Peyer's patch (tissue), 4 donors: ENCODE results near the gene SHC2. TPM values are rescaled to one million over a fixed set of nuclear protein-coding genes. Genes with fewer than 3 reads are reported as not detected.
"Not testable (repeated sequence)": the region's sequence is repeated elsewhere in the genome, so short reads cannot be mapped to it uniquely, and the experiment has no call there.

Experiments
- DNase-seq, 3 donors: peaks; one replicate each; pipeline ENCODE4 v3.0.0-alpha.2; 2017 to 2019
- H3K27ac ChIP-seq, 4 donors: fragments of 200-600 bp; sonication (generic); one replicate each; pipeline ENCODE4 v1.5.1; 2016 to 2019
- H3K27me3 ChIP-seq, 2 donors: fragments of 200-600 bp; sonication (generic); one replicate each; pipeline ENCODE4 v1.5.1; 2019
- H3K36me3 ChIP-seq, 3 donors: fragments of 200-600 bp; sonication (generic); one replicate each; pipeline ENCODE4 v1.5.1; 2016 to 2019
- H3K4me1 ChIP-seq, 4 donors: fragments of 200-600 bp; sonication (generic); one replicate each; pipeline ENCODE4 v1.5.1; 2016 to 2019
- H3K4me3 ChIP-seq, 4 donors: fragments of 200-600 bp; sonication (generic); 1 replicate in 3 of 4; 2 replicates in 1 of 4; pipeline ENCODE4 v1.5.1; 2016 to 2019; ENCODE audit warnings: mild to moderate bottlenecking in 1 of 4
- H3K9me3 ChIP-seq, 4 donors: fragments of 200-600 bp; sonication (generic); one replicate each; pipeline ENCODE4 v1.5.1; 2016 to 2019; ENCODE audit warnings: mild to moderate bottlenecking in 1 of 4
- POLR2A ChIP-seq, 2 donors: fragments of 450-650 bp; IDR thresholded peaks; one replicate each; pipeline ENCODE4 v1.5.1; 2017; ENCODE audit warnings: antibody characterized with exemption in 2 of 2, mild to moderate bottlenecking in 2 of 2, moderate library complexity in 2 of 2
- total RNA-seq, 4 donors: library from RNA; depleted of rRNA; stranded (reverse); fragments of >200 nt; gene quantifications; one replicate each; pipeline ENCODE4 v1.1.0, GENCODE V29; 2016
- TF ChIP-seq, protein P1 (sequence below), 6 experiments: fragments of 450-650 bp in 4 of 6; fragments of 200-600 bp in 2 of 6; sonication (generic) in 1 of 6; IDR thresholded peaks; one replicate each; pipeline ENCODE4 v1.5.1; 2017 to 2019; ENCODE audit warnings: antibody characterized with exemption in 6 of 6, mild to moderate bottlenecking in 3 of 6, moderate library complexity in 1 of 6

SHC2 gene
- total RNA-seq, 4 donors from 2014 or later, result 9.5 to 33.0 (median 18.3) TPM

DNA sequence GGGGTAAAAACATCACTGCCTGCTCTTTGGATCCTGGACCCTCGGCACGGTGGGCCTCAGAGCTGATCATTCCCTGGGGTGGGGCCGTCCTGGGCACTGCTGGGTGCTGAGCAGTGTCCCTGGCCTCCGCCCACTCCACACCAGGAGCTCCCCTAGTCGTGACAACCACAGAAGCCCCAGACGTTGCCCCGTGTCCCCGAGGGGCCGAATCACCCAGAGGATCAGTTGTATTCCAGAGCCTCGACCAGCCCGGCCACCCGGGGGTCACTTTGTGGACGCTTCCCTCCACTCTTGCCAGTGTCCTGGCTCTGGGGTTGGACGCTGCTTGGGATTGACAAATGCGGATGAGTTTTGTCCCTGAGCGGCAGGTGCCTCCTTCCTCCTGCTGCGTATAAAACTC lies 62.1 kb downstream of the SHC2 start:
- Histone ChIP-seq H3K4me1 (no peaks in the 10 kb centered on the region), H3K27me3 (peaks cover 0 to 6% of the 10 kb centered on the region in 2 donors), H3K27ac (no peak overlapping the region), H3K4me3 (no peak overlapping the region), H3K36me3 (no peaks in the 10 kb centered on the region), H3K9me3 (no peaks in the 10 kb centered on the region)
- TF ChIP-seq, protein P1, sequence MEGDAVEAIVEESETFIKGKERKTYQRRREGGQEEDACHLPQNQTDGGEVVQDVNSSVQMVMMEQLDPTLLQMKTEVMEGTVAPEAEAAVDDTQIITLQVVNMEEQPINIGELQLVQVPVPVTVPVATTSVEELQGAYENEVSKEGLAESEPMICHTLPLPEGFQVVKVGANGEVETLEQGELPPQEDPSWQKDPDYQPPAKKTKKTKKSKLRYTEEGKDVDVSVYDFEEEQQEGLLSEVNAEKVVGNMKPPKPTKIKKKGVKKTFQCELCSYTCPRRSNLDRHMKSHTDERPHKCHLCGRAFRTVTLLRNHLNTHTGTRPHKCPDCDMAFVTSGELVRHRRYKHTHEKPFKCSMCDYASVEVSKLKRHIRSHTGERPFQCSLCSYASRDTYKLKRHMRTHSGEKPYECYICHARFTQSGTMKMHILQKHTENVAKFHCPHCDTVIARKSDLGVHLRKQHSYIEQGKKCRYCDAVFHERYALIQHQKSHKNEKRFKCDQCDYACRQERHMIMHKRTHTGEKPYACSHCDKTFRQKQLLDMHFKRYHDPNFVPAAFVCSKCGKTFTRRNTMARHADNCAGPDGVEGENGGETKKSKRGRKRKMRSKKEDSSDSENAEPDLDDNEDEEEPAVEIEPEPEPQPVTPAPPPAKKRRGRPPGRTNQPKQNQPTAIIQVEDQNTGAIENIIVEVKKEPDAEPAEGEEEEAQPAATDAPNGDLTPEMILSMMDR (IDR thresholded peaks at IDR 0.05), result no peak
- no peak for TF ChIP-seq POLR2A (IDR thresholded peaks at IDR 0.05)
- peak in 1 of 3 donors; percentile 22 for DNase-seq

DNA sequence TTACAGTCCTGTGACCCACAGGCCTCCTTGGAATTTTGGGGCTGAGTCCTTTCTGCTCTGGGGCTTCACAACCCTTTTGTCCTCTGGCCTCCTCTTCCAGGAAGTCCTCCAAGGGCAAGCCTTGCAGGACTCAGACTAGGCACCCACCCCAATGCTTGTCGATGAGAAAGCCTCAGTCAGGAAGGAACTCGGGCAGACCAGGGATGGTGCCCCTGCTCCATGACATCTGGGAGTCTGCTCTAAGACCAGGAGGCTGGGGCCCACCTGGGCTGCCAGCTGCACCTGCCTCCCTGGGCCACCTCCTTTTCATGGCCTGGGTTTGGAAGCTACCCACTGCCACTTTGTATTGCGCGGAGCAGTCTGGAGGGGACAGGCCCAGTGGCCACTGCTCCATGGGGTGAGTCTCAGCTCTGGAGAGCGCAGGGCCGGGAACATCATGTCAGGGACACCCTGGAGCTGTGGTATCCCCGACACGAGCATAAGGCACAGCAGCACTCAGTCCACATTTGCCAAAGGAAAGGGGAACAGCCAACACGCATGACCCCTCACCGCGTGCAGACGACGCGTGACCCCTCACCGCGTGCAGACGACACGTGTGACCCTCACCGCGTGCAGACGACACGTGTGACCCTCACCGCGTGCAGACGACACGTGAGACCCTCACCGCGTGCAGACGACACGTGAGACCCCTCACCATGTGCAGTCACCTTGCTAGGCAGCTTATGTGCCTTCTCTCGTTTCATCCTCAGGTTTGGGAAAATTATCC lies 62.7 kb downstream of the SHC2 start:
- Histone ChIP-seq H3K36me3 (no peaks in the 10 kb centered on the region), H3K9me3 (no peaks in the 10 kb centered on the region), H3K4me1 (no peaks in the 10 kb centered on the region), H3K4me3 (no peak overlapping the region), H3K27ac (no peak overlapping the region), H3K27me3 (peaks cover 0 to 2% of the 10 kb centered on the region in 2 donors)
- TF ChIP-seq, protein P1 (IDR thresholded peaks at IDR 0.05), result no peak
- TF ChIP-seq POLR2A (IDR thresholded peaks at IDR 0.05), result no peak
- peak in 1 of 3 donors; percentile 29 for DNase-seq

DNA sequence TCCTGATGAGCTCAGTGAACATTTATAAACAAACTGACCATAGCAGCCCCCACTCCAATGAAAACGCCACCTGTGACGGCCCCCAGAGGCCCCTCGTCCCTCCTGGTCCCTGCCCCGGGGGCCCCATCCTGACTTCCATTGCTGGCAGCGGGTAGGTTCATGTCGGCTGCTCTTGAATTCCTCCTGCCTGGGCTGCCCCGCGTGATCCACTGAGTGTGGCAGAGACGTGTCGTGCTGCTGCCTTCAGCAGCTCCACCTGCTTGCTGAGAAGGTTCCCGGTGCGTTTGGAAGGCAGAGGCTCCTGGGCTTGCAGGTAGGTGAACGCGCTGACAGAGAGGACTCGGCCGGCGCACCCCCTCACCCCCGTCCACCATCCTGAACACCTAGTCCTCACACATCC lies 63.5 kb downstream of the SHC2 start:
- peak in 1 of 3 donors; percentile 26 for DNase-seq
- Histone ChIP-seq H3K27me3 (no peaks in the 10 kb centered on the region), H3K27ac (no peak overlapping the region), H3K9me3 (no peaks in the 10 kb centered on the region), H3K4me3 (no peak overlapping the region), H3K36me3 (no peaks in the 10 kb centered on the region), H3K4me1 (no peaks in the 10 kb centered on the region)
- TF ChIP-seq, protein P1 (IDR thresholded peaks at IDR 0.05), result no peak
- no peak for TF ChIP-seq POLR2A (IDR thresholded peaks at IDR 0.05)

DNA sequence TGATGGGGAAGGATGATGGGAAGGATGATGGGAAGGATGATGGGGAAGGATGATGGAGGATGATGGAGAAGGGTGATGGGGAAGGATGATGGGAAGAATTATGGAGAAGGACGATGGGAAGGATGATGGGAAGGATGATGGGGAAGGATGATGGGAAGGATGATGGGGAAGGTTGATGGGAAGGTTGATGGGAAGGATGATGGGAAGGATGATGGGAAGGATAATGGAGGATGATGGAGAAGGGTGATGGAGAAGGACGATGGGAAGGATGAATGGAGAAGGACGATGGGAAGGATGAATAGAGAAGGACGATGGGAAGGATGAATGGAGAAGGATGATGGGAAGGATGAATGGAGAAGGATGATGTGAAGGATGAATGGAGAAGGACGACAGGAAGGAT lies 65.4 kb downstream of the SHC2 start:
- TF ChIP-seq, protein P1 (IDR thresholded peaks at IDR 0.05), result no peak
- no peak for TF ChIP-seq POLR2A (IDR thresholded peaks at IDR 0.05)

DNA sequence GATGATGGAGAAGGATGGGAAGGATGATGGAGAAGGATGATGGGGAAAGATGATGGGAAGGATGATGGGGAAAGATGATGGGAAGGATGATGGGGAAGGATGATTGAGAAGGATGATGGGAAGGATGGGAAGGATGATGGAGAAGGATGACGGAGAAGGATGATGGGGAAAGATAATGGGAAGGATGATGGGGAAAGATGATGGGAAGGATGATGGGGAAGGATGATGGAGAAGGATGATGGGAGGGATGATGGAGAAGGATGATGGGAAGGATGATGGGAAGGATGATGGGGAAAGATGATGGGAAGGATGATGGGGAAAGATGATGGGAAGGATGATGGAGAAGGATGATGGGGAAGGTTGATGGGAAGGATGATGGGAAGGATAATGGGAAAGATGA lies 66.0 kb downstream of the SHC2 start:
- H3K27ac ChIP-seq, H3K27me3 ChIP-seq, DNase-seq, H3K4me1 ChIP-seq, H3K4me3 ChIP-seq, H3K36me3 ChIP-seq, H3K9me3 ChIP-seq: not testable (repeated sequence)

More for the DNA sequence above, 65.4 kb downstream of the SHC2 start:
- Histone ChIP-seq H3K27me3 (no peaks in the 10 kb centered on the region), H3K9me3 (no peaks in the 10 kb centered on the region), H3K4me3 (no peak overlapping the region), H3K4me1 (no peaks in the 10 kb centered on the region), H3K27ac (no peak overlapping the region), H3K36me3 (no peaks in the 10 kb centered on the region)
- DNase-seq, result no peak

DNA sequence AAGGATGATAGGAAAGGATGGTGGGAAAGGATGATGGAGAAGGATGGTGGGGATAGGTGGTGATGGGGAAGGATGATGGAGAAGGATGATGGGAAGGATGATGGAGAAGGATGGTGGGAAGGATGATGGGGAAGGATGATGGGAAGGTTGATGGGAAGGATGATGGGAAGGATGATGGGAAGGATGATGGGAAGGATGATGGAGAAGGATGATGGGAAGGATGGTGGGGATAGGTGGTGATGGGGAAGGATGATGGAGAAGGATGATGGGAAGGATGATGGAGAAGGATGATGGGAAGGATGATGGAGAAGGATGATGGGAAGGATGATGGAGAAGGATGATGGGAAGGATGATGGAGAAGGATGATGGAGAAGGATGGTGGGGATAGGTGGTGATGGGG lies 67.3 kb downstream of the SHC2 start:
- H3K4me3 ChIP-seq, H3K27me3 ChIP-seq, H3K9me3 ChIP-seq, H3K4me1 ChIP-seq, H3K36me3 ChIP-seq, DNase-seq, H3K27ac ChIP-seq: not testable (repeated sequence)
